GM12872 (cell line): ENCODE measurements around the gene DENND11.

Source experiments
- CTCF ChIP-seq: IDR thresholded peaks from 3 replicates; pipeline ENCODE4 v1.5.1; 2011; ENCODE audit warnings: low read depth, mild to moderate bottlenecking, low read length, moderate library complexity; ENCODE audit not compliant: insufficient read depth

DENND11 gene

DNA sequence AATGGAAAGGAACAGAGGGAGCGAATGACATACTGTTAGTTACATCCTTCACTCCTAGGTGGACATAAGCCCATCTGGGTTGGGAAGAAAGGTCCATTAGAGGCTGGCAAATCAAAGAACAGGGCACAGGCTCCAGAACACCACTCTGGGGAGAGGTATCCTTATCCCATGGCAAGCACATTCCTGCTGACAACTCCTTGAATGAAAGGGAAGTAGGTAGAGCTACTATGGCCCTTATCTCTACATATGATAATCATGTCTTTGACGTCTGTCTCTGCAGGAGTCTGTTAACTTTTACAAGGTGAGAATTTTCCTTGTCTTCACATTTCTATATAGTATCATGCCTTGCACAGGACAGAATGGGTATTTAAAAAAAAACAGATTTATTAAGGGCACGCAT is 10.4 kb downstream of the DENND11 start:
- TF ChIP-seq CTCF, result no peak

DNA sequence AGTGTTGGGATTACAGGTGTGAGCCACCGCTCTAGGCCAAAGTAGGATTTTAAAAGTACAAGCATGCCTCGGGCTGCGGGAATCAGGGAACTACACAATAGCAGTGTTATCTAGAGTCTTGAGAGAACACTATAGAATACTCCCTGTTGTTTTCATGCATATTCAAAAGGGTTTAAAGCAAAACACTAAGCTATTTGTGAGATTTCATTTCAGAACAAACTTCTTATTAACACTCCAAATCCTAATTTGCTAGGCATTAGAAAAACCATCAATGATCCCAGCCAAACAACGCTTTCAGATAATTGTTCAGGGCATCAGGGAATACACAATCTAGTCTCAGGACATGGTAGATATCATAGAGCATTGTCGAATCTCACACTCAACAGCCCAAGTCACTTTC is 13.9 kb downstream of the DENND11 start:
- TF ChIP-seq CTCF, result no peak

GRCh38 chr7:141686670-141687069 is 15.3 kb downstream of the DENND11 start:
- TF ChIP-seq CTCF, result no peak

- no peak for TF ChIP-seq CTCF
Measured at GRCh38 chr7:141686074-141686473, 15.9 kb downstream of the DENND11 start.

DNA sequence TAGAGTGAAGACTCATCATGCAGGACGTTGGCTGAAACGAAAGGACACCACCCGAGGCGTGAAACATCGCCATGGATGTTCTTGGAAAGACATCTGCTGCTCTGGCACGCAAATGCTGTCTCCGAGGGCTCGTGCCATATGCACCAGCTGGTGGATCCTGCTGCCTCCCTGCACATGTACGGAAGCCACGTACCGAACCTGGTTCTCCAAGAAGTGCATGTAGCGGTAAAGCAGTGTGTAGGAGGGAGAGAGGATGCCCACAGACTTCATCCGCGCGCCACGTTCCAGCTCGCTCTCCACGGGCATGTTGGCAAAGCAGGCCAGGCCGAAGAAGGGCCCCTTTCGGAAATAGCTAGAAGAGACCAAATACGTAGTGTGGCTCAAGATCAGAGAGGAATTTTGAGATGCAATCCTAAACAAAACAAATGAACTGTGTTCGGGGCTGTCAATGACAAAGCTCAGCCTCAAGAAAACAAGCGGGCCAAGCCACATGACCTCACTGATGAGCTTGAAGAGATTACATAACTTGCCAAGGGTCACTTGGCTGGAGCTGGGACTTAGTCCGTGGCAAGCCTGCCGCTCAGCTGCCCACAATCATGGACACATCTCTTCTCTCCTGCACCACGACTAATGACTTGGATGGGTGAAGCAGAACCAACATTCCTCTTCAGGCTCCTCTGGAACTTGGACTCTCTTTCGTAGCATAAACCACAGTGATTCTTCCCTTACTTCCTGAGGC is 16.5 kb downstream of the DENND11 start:
- TF ChIP-seq CTCF, result no peak

GRCh38 chr7:141679014-141679413 is 23.0 kb downstream of the DENND11 start:
- TF ChIP-seq CTCF, result no peak

DNA sequence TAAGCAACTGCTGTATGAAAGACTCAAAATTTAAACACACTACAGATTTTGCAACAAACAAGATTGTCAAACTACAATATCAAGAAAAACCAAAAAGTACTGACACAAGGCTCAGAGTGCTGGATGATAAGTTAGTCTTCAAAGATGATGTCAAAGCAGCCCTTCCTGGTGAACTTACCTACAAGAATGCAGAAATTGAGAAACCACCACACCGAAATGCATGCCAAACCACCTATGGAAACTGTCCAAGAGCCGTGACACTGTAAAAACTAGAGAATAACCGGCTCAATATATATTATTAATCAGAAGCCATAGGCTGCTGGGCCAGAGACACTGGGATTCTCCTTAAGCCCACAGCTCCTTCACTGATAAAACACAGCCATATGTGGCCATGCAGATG is 25.3 kb downstream of the DENND11 start:
- no peak for TF ChIP-seq CTCF
